ENCODE data around the gene RPL13A. TPM values are rescaled to one million over a fixed set of nuclear protein-coding genes. Genes with fewer than 3 reads are reported as not detected.

Gene RPL13A
- total RNA-seq, 4 donors from 2014 or later, result 2,421 to 3,217 (median 2,855) TPM

DNA sequence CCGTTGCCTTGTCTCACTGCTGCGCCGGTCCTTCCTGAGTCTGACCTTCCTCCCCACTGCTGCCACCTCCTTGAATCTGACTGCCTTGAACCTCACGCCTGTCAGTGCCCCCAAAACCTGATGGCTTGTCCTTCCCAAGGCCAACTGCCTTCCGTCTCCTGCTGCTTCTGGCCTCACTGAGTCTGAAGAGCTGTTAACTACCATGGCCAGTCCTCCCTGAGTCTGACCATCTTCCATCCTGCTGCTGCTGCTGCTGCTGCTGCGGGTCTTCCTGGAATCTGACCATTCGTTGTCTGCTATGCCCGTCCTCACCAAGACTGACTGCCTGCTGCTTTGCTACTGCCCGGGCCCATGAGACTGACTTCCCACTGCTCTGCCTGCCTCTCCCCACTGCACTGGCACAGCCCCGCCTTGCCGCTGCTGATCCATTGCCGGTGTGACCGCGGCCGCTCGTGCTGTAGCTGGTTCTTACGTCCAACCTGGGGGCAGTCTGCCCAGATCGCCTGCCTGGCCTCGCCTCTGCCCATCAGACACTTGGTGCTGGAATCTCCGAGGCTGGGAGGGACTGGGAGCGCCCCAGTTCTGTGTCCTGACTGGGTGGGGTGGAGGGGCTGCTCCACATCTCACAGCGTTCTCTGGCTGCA lies 37.5 kb downstream of the RPL13A start:
- TF ChIP-seq, protein P1, sequence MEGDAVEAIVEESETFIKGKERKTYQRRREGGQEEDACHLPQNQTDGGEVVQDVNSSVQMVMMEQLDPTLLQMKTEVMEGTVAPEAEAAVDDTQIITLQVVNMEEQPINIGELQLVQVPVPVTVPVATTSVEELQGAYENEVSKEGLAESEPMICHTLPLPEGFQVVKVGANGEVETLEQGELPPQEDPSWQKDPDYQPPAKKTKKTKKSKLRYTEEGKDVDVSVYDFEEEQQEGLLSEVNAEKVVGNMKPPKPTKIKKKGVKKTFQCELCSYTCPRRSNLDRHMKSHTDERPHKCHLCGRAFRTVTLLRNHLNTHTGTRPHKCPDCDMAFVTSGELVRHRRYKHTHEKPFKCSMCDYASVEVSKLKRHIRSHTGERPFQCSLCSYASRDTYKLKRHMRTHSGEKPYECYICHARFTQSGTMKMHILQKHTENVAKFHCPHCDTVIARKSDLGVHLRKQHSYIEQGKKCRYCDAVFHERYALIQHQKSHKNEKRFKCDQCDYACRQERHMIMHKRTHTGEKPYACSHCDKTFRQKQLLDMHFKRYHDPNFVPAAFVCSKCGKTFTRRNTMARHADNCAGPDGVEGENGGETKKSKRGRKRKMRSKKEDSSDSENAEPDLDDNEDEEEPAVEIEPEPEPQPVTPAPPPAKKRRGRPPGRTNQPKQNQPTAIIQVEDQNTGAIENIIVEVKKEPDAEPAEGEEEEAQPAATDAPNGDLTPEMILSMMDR (IDR thresholded peaks at IDR 0.05; ENCODE audit: low read depth), result no peak

DNA sequence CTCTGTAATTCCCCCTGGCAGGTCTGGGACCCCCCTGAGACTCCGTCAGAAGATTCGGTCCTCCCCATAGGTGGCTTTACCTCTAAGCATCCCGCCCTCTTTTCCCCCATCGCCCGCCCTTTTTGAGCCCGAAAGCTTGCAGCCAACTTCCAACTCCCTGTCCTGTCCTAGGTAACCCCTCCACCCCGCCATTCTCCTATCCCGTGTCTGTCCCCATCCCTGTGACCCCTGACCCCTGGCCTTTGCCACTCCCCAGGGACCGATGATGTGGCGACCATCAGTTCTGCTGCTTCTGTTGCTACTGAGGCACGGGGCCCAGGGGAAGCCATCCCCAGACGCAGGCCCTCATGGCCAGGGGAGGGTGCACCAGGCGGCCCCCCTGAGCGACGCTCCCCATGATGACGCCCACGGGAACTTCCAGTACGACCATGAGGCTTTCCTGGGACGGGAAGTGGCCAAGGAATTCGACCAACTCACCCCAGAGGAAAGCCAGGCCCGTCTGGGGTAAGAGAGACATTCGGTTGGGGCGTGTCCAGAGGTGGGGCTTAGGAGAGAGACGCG lies 40.9 kb downstream of the RPL13A start:
- TF ChIP-seq, protein P1 (IDR thresholded peaks at IDR 0.05; ENCODE audit: low read depth), result no peak

DNA sequence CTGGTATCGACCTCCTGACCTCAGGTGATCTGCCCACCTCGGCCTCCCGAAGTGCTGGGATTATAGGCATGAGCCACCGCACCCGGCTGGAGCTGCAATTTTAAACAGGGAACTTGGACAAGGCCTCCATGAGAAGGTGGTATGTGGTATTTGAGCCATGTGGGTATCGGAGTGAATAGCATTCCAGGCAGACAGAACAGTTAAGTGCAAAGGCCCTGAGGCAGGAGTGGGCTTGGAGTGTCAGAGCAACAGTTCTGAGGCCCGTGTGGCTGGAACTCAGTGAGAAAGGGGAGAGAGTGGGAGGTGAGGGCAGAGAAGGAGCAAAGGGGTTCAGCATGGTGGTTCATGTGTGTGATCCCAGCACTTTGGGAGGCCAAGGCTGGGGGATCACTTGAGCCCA lies 43.3 kb downstream of the RPL13A start:
- TF ChIP-seq, protein P1 (IDR thresholded peaks at IDR 0.05; ENCODE audit: low read depth), result no peak

DNA sequence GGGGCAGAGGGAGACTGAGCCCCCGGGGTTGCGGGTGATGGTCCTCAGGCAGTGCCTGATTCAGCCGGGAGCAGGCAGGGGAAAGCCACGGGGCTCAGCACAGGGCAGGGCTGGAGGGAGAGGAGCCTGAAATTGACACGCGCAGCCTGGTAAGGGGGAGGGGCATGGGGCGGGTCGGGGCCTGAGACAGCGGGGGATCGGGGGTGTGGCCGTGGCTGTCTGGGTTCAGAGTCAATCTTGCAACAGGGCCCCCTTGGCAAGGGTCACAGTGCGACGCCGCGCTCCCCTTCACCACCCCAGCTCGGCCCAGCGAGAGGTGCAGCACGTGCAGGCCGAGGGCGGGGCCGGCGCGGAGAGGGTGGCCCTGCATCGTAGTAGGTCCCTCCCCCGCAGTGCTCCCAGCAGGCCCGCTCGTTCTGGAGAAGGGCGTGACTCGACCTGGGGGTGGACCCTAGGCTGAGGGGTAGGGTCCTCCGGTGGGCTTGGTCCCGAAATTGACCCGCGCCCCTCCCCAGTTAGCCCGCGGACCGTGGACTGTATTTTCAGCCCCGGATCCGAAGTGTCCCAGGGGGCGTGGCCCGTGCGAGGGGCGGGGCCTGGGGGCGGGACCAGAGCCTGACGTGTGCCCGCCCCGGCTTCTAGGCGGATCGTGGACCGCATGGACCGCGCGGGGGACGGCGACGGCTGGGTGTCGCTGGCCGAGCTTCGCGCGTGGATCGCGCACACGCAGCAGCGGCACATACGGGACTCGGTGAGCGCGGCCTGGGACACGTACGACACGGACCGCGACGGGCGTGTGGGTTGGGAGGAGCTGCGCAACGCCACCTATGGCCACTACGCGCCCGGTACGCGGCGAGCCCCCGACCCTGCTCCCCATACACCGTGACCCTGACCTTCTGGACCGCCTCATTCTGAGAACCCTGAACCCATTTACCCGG lies 46.4 kb downstream of the RPL13A start:
- TF ChIP-seq, protein P1 (IDR thresholded peaks at IDR 0.05; ENCODE audit: low read depth), result no peak

DNA sequence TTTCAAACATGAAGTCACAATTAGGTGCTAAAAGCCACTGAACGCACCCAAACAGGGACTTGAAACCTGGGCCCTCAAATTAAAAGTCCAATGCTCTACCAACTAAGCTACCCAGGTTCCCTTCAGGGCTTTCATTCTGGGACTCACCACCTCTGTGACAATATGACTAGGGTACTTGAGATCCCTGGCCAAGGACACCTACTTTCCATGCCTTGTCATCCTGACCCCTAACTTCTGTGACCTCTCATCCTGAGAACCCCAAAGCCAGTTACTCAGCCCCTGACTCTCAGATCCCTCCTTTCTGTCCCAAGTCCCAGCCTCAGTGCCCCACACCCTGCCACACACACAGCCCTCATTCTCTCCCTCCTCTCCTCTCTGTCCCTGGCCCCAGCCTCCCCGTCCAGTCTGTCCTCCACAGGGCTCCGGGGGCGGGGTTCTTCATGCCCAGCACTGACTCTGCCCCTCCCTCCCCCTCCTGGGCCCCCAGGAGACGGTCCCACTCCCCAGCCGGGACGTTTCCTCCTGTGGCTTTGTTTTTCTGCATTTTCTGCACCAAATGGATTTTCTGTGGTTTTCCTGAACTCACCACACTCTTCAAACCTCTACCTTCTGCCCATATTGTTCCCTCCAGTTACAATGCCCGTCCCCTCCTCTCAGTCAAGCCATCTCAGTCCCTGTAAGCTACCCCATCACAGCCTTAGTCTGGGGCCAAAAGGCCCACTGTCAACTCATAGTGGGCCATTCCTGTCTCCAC lies 47.4 kb downstream of the RPL13A start:
- TF ChIP-seq, protein P1 (IDR thresholded peaks at IDR 0.05; ENCODE audit: low read depth), result no peak

DNA sequence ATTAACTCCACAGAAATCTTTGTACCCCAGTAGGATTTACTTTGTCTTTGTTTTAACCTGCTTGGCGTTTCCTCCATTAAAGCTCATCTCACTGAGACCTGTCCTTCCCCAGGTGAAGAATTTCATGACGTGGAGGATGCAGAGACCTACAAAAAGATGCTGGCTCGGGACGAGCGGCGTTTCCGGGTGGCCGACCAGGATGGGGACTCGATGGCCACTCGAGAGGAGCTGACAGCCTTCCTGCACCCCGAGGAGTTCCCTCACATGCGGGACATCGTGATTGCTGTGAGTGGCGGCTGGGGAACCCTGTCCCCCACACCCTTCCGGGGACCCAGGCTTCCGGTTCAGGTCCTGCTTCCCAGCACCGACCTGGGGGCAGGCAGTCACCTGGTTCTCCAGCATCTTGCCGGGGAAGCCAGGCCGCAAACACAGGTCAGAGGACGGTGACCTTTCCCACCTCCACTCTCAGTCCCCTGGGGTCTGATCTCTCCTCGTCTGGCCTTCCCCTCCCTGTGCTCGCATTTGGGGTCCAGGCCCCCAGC lies 49.6 kb downstream of the RPL13A start:
- TF ChIP-seq, protein P1 (IDR thresholded peaks at IDR 0.05; ENCODE audit: low read depth), result no peak

All from subcutaneous adipose tissue (tissue), 4 donors.